Fibroblast of skin of back (primary cell): ENCODE results near the gene PRAC1. TPM values are rescaled to one million over a fixed set of nuclear protein-coding genes. Genes with fewer than 3 reads are reported as not detected.

Source experiments
- DNase-seq: peaks from one replicate; pipeline ENCODE4 v3.0.0-alpha.2; 2013
- polyA plus RNA-seq, 2 experiments: library from polyadenylated mRNA; unstranded; fragments of 120-200 nt; gene quantifications; one replicate each; pipeline ENCODE4 v1.2.1, GENCODE V29; 2013; ENCODE audit not compliant: insufficient read length in 2 of 2

Gene PRAC1
- polyA plus RNA-seq (2013, experiment 1 of 2; ENCODE audit: insufficient read length), result 0.44 TPM
- 0.70 TPM for polyA plus RNA-seq (2013, experiment 2 of 2; ENCODE audit: insufficient read length)

GRCh38 chr17:48722201-48722907, at the start of gene PRAC1:
Gene PRAC1, minus strand, starts transcription at chr17:48722518. Its CDS starts 126 bp downstream, at chr17:48722392.
- no peak for DNase-seq

GRCh38 chr17:48770954-48771353, 48.6 kb upstream of the PRAC1 start:
- no peak for DNase-seq

- DNase-seq, result no peak
Observed at GRCh38 chr17:48769009-48769675, 46.8 kb upstream of the PRAC1 start.

- DNase-seq, result no peak
Observed at GRCh38 chr17:48767263-48767774, 45.0 kb upstream of the PRAC1 start.

- DNase-seq, result no peak
Observed at GRCh38 chr17:48761114-48761513, 38.8 kb upstream of the PRAC1 start.

- DNase-seq, result no peak
Observed at GRCh38 chr17:48760411-48760810, 38.1 kb upstream of the PRAC1 start.

GRCh38 chr17:48759288-48759687, 37.0 kb upstream of the PRAC1 start:
- no peak for DNase-seq

- DNase-seq, result no peak
Observed at GRCh38 chr17:48757524-48757961, 35.2 kb upstream of the PRAC1 start.

GRCh38 chr17:48756830-48757251, 34.5 kb upstream of the PRAC1 start:
- no peak for DNase-seq

GRCh38 chr17:48755356-48755755, 33.0 kb upstream of the PRAC1 start:
- DNase-seq, result no peak

GRCh38 chr17:48754500-48755261, 32.4 kb upstream of the PRAC1 start:
- no peak for DNase-seq

GRCh38 chr17:48753794-48754499, 31.6 kb upstream of the PRAC1 start:
- DNase-seq, result no peak

- no peak for DNase-seq
Observed at GRCh38 chr17:48752399-48753288, 30.3 kb upstream of the PRAC1 start.

GRCh38 chr17:48751733-48752398, 29.5 kb upstream of the PRAC1 start:
- no peak for DNase-seq

- DNase-seq, result no peak
Observed at GRCh38 chr17:48751172-48751571, 28.9 kb upstream of the PRAC1 start.

GRCh38 chr17:48749621-48750553, 27.6 kb upstream of the PRAC1 start:
- DNase-seq, result no peak

GRCh38 chr17:48748718-48749566, 26.6 kb upstream of the PRAC1 start:
- DNase-seq, result no peak
